ENCODE data around the gene ARFRP1.
"Not testable (repeated sequence)": the region's sequence is repeated elsewhere in the genome, so short reads cannot be mapped to it uniquely, and the experiment has no call there.

ARFRP1 gene

GRCh38 chr20:63653041-63653973, 54.5 kb downstream of the ARFRP1 start, which contains the start of gene STMN3:
STMN3 (minus strand) TSS chr20:63653424; CDS start chr20:63653345, 79 bp downstream.
- peak; percentile 88 to 96 for DNase-seq

GRCh38 chr20:63652192-63652980, 55.4 kb downstream of the ARFRP1 start:
- peak; percentile 35 to 88 for DNase-seq

DNA sequence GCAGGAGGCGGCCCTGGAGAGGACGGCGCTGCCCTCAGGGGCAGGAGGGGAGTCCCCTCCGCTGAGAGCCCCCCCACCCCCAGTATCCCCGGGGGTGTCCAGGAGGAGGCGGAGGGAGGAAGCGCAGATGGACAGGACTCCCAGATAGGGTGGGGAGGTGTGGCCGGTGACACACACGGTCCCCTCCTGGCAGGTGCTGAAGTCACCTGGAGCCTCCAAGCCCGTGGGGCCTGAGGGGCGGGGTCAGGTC, 55.9 kb downstream of the ARFRP1 start:
- DNase-seq, result peak in 1 of 2 experiments; percentile 75

DNA sequence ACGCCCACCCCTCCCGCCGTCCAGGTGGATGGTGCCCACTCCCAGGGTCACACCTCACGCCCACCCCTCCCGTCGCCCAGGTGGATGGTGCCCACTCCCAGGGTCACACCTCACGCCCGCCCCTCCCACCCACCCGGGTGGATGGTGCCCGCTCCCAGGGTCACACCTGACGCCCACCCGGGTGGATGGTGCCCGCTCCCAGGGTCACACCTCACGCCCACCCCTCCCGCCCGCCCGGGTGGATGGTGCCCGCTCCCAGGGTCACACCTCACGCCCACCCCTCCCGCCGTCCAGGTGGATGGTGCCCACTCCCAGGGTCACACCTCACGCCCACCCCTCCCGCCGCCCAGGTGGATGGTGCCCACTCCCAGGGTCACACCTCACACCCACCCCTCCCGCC, 57.3 kb downstream of the ARFRP1 start:
- DNase-seq, result not testable (repeated sequence)

DNA sequence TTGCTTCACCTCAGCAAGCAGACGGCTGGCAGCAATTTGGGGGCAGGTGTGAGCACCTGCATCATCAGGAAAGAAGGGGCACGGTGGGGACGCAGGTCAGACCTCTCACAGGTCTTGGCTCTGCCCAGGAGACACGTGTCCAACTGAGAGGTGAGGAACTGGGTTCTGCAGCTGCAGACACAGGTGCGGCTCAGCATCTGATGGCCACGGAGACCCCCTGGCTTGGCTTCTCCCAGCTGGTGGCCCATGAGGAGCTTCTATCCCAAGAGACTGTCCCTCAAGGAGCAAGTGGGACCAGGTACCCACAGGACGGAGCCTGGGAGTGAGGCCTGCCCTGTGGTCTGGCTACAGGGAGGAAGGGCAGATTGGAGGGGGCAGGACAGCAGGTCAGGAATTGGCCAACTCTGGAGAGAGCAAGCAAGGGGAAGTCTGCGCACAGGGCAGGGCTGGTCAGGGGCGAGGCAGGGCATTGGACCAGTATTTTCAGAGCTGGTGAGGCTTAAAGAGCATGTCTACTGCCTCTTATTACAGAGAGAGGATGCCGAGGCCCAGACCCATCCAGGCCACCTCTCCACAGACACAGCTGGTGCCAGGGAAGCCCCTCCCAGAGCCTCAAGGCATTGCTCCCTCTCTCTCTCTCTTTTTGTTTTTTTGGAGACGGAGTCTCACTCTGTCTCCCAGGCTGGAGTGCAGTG, 58.7 kb downstream of the ARFRP1 start:
- no peak for DNase-seq
